Progenitor cell of endocrine pancreas (in vitro differentiated cells): ENCODE data around the gene CAPG. TPM values are rescaled to one million over a fixed set of nuclear protein-coding genes. Genes with fewer than 3 reads are reported as not detected.

Experiments
- DNase-seq: peaks from one replicate; pipeline ENCODE4 v3.0.0; 2021; ENCODE audit warnings: low spot score; ENCODE audit not compliant: unreplicated experiment
- H3K27ac Mint-ChIP-seq: 2 replicates; pipeline ENCODE4 v1.8.0; 2021; ENCODE audit warnings: mild to moderate bottlenecking, moderate library complexity, mixed read lengths
- H3K27me3 Mint-ChIP-seq: 2 replicates; pipeline ENCODE4 v1.8.0; 2021; ENCODE audit warnings: mixed read lengths
- H3K36me3 Mint-ChIP-seq: 2 replicates; pipeline ENCODE4 v1.8.0; 2022; ENCODE audit warnings: mixed read lengths; ENCODE audit not compliant: insufficient read depth
- H3K4me1 Mint-ChIP-seq: 2 replicates; pipeline ENCODE4 v1.8.0; 2021; ENCODE audit warnings: low read depth, mixed read lengths
- H3K4me3 Mint-ChIP-seq: 2 replicates; pipeline ENCODE4 v1.8.0; 2021; ENCODE audit warnings: low read depth, mild to moderate bottlenecking, moderate library complexity, mixed read lengths
- H3K9me3 Mint-ChIP-seq: 2 replicates; pipeline ENCODE4 v1.8.0; 2021; ENCODE audit warnings: low read depth, mixed read lengths
- total RNA-seq: library from RNA; stranded (reverse); gene quantifications from 2 replicates; pipeline ENCODE4 v1.2.1, GENCODE V29; 2021
- TF ChIP-seq, protein P1 (sequence below): fragments of 200-600 bp; sonication (generic); IDR thresholded peaks from one replicate; pipeline ENCODE4 v1.5.0; 2021; ENCODE audit warnings: antibody characterized with exemption, mild to moderate bottlenecking; ENCODE audit not compliant: unreplicated experiment

Gene CAPG
- total RNA-seq, 1 donor from 2014 or later, result 56.1 TPM

- TF ChIP-seq, protein P1, sequence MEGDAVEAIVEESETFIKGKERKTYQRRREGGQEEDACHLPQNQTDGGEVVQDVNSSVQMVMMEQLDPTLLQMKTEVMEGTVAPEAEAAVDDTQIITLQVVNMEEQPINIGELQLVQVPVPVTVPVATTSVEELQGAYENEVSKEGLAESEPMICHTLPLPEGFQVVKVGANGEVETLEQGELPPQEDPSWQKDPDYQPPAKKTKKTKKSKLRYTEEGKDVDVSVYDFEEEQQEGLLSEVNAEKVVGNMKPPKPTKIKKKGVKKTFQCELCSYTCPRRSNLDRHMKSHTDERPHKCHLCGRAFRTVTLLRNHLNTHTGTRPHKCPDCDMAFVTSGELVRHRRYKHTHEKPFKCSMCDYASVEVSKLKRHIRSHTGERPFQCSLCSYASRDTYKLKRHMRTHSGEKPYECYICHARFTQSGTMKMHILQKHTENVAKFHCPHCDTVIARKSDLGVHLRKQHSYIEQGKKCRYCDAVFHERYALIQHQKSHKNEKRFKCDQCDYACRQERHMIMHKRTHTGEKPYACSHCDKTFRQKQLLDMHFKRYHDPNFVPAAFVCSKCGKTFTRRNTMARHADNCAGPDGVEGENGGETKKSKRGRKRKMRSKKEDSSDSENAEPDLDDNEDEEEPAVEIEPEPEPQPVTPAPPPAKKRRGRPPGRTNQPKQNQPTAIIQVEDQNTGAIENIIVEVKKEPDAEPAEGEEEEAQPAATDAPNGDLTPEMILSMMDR, result no peak
- Mint-ChIP-seq H3K9me3 (no peaks in the 10 kb centered on the region), H3K27me3 (no peaks in the 10 kb centered on the region), H3K4me3 (no peak overlapping the region), H3K36me3 (peaks cover 4% of the 10 kb centered on the region), H3K27ac (no peak overlapping the region), H3K4me1 (peaks cover 8% of the 10 kb centered on the region)
- DNase-seq, result no peak
Measured at GRCh38 chr2:85393836-85394235, 16.3 kb downstream of the CAPG start.

DNA sequence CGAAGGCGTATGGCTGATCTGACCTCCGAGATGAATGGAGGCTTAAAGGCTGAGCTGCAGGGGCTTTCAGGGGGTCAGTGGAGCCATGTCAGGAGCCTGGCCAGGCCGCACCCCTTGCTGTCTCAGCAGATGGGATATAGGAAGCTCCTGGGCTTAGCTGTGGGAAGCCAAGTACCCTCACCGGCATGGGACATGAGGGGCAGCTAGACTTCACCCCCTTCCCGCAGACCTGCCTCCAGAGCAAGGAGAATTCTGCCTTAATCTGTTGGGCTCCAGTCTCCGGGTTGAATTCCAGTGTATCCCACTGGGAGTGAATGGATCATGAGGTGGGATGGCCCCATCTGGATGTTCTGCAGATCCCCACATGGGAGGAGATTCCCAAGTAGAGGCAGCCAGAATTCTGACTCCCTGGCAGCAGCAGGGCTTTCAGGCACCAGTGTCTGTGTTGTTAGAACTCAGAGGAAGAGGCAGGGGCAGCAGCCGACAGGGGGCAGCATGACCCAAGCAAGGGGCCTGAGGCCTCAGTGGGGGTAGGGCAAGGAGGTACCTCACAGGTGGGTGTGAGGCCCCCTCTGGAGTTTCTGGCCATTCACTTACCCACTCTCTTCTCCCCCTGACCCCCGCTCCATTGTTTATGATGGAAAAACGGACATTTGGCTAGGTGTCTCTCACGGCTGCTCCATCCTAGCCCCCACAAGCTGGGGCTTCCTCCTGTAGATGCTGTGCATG is 19.1 kb downstream of the CAPG start:
- Mint-ChIP-seq H3K27me3 (no peaks in the 10 kb centered on the region), H3K36me3 (peaks cover 4% of the 10 kb centered on the region), H3K9me3 (no peaks in the 10 kb centered on the region), H3K27ac (no peak overlapping the region), H3K4me3 (no peak overlapping the region), H3K4me1 (no peaks in the 10 kb centered on the region)
- TF ChIP-seq, protein P1, result peak; percentile 72
- peak; percentile 64 for DNase-seq

- peaks cover 8% of the 10 kb centered on the region for H3K36me3 Mint-ChIP-seq
- no peaks in the 10 kb centered on the region for H3K4me1 Mint-ChIP-seq
- no peaks in the 10 kb centered on the region for H3K9me3 Mint-ChIP-seq
- no peaks in the 10 kb centered on the region for H3K27me3 Mint-ChIP-seq
- DNase-seq, result no peak
- H3K4me3 Mint-ChIP-seq, result no peak overlapping the region
- H3K27ac Mint-ChIP-seq, result no peak overlapping the region
- TF ChIP-seq, protein P1, result no peak
Measured at GRCh38 chr2:85388878-85389538, 21.2 kb downstream of the CAPG start.

GRCh38 chr2:85387754-85388153 is 22.4 kb downstream of the CAPG start:
- H3K4me3 Mint-ChIP-seq, result no peak overlapping the region
- no peaks in the 10 kb centered on the region for H3K27me3 Mint-ChIP-seq
- no peaks in the 10 kb centered on the region for H3K4me1 Mint-ChIP-seq
- H3K36me3 Mint-ChIP-seq, result peaks cover 9% of the 10 kb centered on the region
- DNase-seq, result no peak
- TF ChIP-seq, protein P1, result no peak
- no peaks in the 10 kb centered on the region for H3K9me3 Mint-ChIP-seq
- no peak overlapping the region for H3K27ac Mint-ChIP-seq

DNA sequence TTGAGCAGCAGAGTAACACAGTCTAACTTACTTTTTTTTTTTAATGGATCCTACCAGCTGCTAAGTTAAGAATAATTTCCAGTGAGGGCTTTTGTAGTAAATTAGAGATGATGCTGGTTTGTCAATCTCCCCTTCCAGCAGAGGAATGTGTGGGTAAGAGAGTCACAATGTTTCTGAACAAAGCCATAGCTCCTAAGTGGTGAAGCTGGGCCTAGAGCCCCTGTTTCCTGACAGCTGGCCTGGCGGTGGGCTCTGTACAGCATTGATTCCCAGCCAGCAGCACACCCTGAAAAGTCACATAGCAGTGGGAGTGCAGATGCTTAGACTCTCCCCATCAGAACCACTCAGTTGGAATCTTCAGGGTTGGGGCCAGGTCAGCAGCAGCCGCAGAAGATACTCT is 24.4 kb downstream of the CAPG start:
- H3K4me3 Mint-ChIP-seq, result no peak overlapping the region
- no peaks in the 10 kb centered on the region for H3K4me1 Mint-ChIP-seq
- TF ChIP-seq, protein P1, result no peak
- no peak for DNase-seq
- H3K36me3 Mint-ChIP-seq, result peaks cover 14% of the 10 kb centered on the region
- no peaks in the 10 kb centered on the region for H3K9me3 Mint-ChIP-seq
- H3K27ac Mint-ChIP-seq, result no peak overlapping the region
- H3K27me3 Mint-ChIP-seq, result no peaks in the 10 kb centered on the region
